Mucosa of stomach (tissue), 1 donor: ENCODE measurements around the gene GOLIM4.

Experiments
- H3K27me3 ChIP-seq: one replicate; pipeline ENCODE4 v1.7.0; 2013; ENCODE audit warnings: mild to moderate bottlenecking, low read length; ENCODE audit not compliant: control insufficient read depth, insufficient read depth
- H3K36me3 ChIP-seq: one replicate; pipeline ENCODE4 v1.7.0; 2013; ENCODE audit warnings: low read length; ENCODE audit not compliant: control insufficient read depth, insufficient read depth
- H3K4me1 ChIP-seq: one replicate; pipeline ENCODE4 v1.7.0; 2013; ENCODE audit warnings: mild to moderate bottlenecking, low read length; ENCODE audit not compliant: control insufficient read depth, insufficient read depth
- H3K4me3 ChIP-seq: one replicate; pipeline ENCODE4 v1.7.0; 2013; ENCODE audit warnings: low read length
- H3K9ac ChIP-seq: one replicate; pipeline ENCODE4 v1.7.0; 2013; ENCODE audit warnings: mild to moderate bottlenecking, low read length, moderate library complexity
- H3K9me3 ChIP-seq: one replicate; pipeline ENCODE4 v1.7.0; 2013; ENCODE audit warnings: mild to moderate bottlenecking, low read length, moderate library complexity; ENCODE audit not compliant: control insufficient read depth
- donor health status: Pancreatic carcinoma.

GOLIM4 gene

DNA sequence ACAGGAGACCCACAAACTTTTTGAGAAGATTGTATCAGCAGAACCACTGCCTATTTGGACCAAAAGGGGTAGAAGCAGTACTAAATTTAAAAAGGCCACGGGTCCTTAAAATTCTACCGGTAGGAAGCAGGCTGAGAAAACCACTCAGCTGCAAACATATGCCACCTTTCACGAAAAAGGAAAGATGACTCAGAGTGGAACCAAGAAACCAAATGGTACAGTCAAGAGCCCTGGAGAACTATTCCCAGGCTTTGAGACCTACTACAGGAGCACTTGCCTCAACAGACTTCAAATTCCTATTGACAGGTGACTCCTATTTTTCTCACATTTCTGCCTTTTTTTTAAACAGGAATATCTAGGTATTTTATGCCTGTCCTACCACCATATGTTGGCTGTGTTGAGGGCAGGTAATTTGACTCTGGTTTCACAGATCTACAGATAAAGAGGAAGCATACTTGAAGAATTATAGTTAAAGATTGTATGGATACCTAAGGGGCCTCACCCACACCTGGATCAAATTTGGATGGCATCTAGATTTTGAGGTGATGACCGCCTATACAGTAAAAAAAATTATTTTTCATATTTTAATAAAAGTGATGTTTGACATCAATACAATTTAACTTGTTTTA is 10.1 kb downstream of the GOLIM4 start:
- Histone ChIP-seq H3K9ac (no peak overlapping the region), H3K27me3 (no peaks in the 10 kb centered on the region), H3K9me3 (no peaks in the 10 kb centered on the region), H3K36me3 (no peaks in the 10 kb centered on the region), H3K4me1 (peaks cover 30% of the 10 kb centered on the region), H3K4me3 (no peak overlapping the region)

- Histone ChIP-seq H3K4me1 (peaks cover 14% of the 10 kb centered on the region), H3K9me3 (no peaks in the 10 kb centered on the region), H3K27me3 (no peaks in the 10 kb centered on the region), H3K36me3 (no peaks in the 10 kb centered on the region), H3K4me3 (no peak overlapping the region), H3K9ac (no peak overlapping the region)
Measured at GRCh38 chr3:168083906-168084305, 11.8 kb downstream of the GOLIM4 start.

DNA sequence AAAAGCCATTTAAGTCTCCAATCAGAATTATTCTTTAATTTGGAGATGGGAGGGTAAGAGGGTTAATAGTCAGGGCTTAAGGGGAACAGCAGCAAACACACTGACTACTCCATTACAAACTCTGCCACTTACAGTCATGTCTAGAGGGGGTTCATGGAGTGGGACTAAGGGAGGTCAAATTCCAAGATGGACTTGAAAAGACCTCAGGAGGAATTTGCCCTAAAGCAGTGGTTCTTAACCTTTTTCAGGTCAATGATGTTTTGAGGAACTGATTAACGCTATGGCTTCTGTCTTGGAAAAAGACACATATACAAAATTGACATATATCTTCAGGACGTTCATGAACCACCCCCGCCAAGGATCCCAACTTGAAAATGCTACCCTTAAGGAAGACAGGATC is 13.9 kb downstream of the GOLIM4 start:
- Histone ChIP-seq H3K9me3 (no peaks in the 10 kb centered on the region), H3K4me3 (no peak overlapping the region), H3K36me3 (no peaks in the 10 kb centered on the region), H3K9ac (no peak overlapping the region), H3K27me3 (no peaks in the 10 kb centered on the region), H3K4me1 (peaks cover 8% of the 10 kb centered on the region)

DNA sequence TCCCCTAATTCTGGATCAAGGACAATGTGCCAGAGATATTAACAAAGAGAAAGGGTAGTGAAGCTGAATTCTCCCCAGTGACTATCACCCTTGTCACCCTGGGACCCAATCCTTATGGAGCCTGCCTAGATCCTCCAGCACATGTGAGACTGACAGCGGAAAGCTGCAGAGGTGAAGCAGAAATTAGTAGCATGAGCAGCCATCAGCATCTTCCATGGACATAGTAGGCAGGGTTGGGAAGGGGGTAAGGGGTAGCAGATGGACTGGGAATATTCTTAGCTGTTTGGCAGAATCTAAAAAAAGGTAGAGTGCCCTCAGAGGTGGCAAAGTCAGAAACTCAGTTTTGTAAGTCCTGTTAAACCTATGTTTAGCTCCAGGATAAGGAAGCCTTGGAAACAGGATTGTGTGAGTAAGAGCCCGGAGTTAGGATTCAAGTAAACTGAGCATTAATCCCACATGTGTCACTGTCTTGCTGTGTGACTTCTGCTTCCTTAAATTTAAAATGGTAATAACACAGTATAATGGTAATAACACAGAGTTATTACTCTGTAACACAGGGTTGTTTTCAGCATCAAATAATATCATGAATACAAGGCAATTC is 14.5 kb downstream of the GOLIM4 start:
- no peaks in the 10 kb centered on the region for H3K36me3 ChIP-seq
- H3K4me1 ChIP-seq, result peaks cover 8% of the 10 kb centered on the region
- no peak overlapping the region for H3K4me3 ChIP-seq
- H3K9ac ChIP-seq, result no peak overlapping the region
- no peaks in the 10 kb centered on the region for H3K27me3 ChIP-seq
- no peaks in the 10 kb centered on the region for H3K9me3 ChIP-seq

DNA sequence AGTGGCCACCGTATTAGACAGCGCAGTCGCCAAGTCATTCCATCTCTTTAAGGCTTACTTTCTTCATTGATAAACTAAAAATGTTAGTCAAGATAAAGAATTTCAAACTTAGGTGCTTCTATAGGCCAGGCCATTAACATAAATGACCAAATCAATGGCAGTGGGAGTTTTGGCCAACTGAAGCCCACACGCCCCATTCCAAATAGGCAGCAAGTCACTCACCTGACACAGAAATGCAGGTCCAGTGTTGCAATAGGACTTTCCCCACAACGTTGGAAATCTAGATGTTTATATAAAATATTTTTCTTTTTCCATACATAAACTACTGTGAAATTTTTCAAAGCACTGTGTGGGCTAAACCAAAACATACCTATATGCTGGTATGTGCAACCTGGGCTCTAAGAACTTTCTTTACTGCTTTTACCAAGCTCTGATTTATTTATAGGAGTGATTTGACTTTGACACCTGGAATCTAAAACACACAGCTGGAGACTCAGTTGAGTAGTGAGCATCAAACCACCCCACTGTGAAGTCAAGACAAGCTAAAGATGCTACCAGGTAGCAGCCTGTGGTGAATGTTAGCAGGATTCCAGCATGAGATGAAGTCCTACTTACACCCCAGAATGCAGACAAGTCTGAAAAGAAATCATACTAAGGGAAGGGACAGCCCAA is 15.1 kb downstream of the GOLIM4 start:
- H3K4me3 ChIP-seq, result no peak overlapping the region
- no peaks in the 10 kb centered on the region for H3K27me3 ChIP-seq
- peaks cover 8% of the 10 kb centered on the region for H3K4me1 ChIP-seq

DNA sequence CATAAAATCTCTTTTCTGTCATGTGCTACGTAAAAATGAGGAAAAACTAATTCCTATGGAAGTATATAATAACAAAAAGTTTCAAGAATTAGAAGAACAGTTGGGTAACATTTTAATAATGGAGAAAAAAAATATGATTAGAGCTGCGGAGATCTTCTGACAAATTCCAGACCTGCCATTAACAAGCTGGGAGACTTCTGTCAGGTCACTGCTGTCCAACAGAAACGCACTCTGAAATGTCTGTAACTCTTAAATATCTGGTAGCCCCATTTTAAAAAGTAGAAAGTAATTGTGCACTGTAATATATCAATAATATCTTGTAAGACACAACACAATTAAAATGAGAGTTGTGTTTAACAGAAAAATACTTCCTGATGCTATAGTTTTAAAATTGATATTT is 15.7 kb downstream of the GOLIM4 start:
- Histone ChIP-seq H3K4me3 (no peak overlapping the region), H3K27me3 (no peaks in the 10 kb centered on the region), H3K4me1 (peaks cover 8% of the 10 kb centered on the region), H3K9ac (no peak overlapping the region), H3K9me3 (no peaks in the 10 kb centered on the region), H3K36me3 (no peaks in the 10 kb centered on the region)

More for the DNA sequence above, 15.1 kb downstream of the GOLIM4 start:
- H3K9ac ChIP-seq, result no peak overlapping the region
- no peaks in the 10 kb centered on the region for H3K36me3 ChIP-seq
- H3K9me3 ChIP-seq, result no peaks in the 10 kb centered on the region

DNA sequence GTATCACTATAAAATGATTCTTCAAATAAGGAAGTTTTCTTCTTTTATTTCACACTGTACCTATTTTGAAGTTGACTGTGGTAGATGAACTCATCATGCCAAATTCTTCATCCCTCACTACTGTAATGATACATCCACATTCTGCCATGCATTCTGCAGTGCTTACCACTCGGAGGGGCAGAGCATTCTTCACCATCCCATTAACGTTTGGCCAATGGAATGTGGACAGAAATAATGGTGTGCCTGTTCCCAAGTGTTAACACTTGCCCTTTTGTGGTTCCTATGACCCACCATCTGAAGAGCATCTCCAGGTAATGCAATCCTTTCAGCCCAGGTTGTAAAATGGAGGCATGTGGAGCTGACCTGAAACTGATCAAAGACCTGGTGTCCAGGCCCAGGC is 18.6 kb downstream of the GOLIM4 start:
- Histone ChIP-seq H3K27me3 (no peaks in the 10 kb centered on the region), H3K9me3 (no peaks in the 10 kb centered on the region), H3K36me3 (no peaks in the 10 kb centered on the region), H3K4me1 (peaks cover 8% of the 10 kb centered on the region), H3K9ac (no peak overlapping the region), H3K4me3 (no peak overlapping the region)

GRCh38 chr3:168073842-168074605 is 21.7 kb downstream of the GOLIM4 start:
- Histone ChIP-seq H3K27me3 (no peaks in the 10 kb centered on the region), H3K4me1 (no peaks in the 10 kb centered on the region), H3K9me3 (no peaks in the 10 kb centered on the region), H3K4me3 (no peak overlapping the region), H3K9ac (no peak overlapping the region), H3K36me3 (no peaks in the 10 kb centered on the region)

GRCh38 chr3:168072323-168072650 is 23.4 kb downstream of the GOLIM4 start:
- no peaks in the 10 kb centered on the region for H3K36me3 ChIP-seq
- no peaks in the 10 kb centered on the region for H3K27me3 ChIP-seq
- H3K4me3 ChIP-seq, result no peak overlapping the region
- no peak overlapping the region for H3K9ac ChIP-seq
- H3K9me3 ChIP-seq, result no peaks in the 10 kb centered on the region
- H3K4me1 ChIP-seq, result no peaks in the 10 kb centered on the region

GRCh38 chr3:168071591-168072322 is 24.0 kb downstream of the GOLIM4 start:
- H3K4me3 ChIP-seq, result no peak overlapping the region
- H3K9me3 ChIP-seq, result no peaks in the 10 kb centered on the region
- no peaks in the 10 kb centered on the region for H3K36me3 ChIP-seq
- H3K9ac ChIP-seq, result no peak overlapping the region
- H3K27me3 ChIP-seq, result no peaks in the 10 kb centered on the region
- no peaks in the 10 kb centered on the region for H3K4me1 ChIP-seq

DNA sequence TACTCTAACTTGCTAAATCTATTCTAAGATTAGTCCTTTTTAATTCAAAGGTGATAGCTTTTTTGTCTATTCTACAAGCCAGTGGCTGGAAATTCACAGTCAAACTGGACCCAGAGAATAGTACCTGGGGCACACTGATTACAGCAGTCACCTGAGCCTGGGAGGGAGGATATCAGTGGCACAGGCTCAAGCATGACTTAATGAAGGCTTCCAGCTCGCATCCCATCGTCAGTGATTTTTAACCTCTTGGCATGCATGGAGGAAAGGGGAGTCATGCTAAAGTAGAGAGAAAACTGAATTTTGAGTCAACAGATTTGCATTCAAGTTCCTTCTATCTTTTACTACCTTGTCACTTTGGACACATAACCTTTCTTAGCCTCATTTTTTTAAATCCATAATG is 24.8 kb downstream of the GOLIM4 start:
- H3K4me1 ChIP-seq, result peaks cover 2% of the 10 kb centered on the region
- H3K36me3 ChIP-seq, result no peaks in the 10 kb centered on the region
- no peaks in the 10 kb centered on the region for H3K9me3 ChIP-seq
- no peak overlapping the region for H3K9ac ChIP-seq
- H3K4me3 ChIP-seq, result no peak overlapping the region
- no peaks in the 10 kb centered on the region for H3K27me3 ChIP-seq
